GM04503 (cell line): Measurements from ENCODE around the gene HTR6.
"Not testable (repeated sequence)": the region's sequence is repeated elsewhere in the genome, so short reads cannot be mapped to it uniquely, and the experiment has no call there.

Experiments
- DNase-seq: peaks from one replicate; pipeline ENCODE4 v3.0.0-alpha.2; 2012; ENCODE audit warnings: low read depth

Gene HTR6

DNA sequence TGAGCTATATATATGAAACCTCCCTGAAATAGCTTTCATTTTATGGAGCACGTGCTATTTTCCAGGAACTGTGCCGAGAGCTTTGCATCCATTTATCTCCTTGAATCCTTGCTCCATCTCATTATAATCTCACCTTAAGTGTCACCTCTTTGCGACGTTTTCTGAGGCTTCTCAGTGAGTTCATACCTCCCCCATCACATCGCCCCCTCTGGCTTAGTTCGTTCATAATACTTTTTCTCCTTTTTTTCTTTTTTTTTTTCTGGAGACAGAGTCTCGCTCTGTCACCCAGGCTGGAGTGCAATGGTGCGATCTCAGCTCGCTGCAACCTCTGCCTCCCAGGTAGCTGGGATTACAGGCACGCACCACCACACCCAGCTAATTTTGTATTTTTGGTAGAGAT, 25.4 kb upstream of the HTR6 start:
- DNase-seq, result not testable (repeated sequence)

GRCh38 chr1:19639999-19640362, 24.7 kb upstream of the HTR6 start:
- DNase-seq, result no peak

- DNase-seq, result no peak
These were observed 24.0 kb upstream of the HTR6 start for GRCh38 chr1:19640363-19641316.

DNA sequence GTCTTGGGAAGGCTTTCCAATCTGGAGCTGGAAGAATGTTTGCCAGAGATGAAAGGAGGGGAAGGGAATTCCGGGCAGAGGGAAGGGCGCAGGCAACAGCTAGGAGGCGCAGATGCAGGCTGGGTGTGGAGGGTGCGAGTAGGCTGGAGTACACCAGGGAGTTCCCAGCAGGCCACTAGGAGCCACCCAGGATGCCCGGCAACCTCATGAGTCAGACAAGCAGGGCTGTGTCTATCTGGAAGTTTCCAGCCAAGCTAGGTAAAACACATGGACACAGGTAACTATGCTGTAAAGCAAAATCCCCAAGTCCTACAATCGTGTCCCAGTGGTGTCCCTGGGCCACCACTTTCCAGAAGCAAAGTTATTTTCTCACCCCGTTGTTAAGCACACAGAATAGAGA, 21.6 kb upstream of the HTR6 start:
- no peak for DNase-seq

DNA sequence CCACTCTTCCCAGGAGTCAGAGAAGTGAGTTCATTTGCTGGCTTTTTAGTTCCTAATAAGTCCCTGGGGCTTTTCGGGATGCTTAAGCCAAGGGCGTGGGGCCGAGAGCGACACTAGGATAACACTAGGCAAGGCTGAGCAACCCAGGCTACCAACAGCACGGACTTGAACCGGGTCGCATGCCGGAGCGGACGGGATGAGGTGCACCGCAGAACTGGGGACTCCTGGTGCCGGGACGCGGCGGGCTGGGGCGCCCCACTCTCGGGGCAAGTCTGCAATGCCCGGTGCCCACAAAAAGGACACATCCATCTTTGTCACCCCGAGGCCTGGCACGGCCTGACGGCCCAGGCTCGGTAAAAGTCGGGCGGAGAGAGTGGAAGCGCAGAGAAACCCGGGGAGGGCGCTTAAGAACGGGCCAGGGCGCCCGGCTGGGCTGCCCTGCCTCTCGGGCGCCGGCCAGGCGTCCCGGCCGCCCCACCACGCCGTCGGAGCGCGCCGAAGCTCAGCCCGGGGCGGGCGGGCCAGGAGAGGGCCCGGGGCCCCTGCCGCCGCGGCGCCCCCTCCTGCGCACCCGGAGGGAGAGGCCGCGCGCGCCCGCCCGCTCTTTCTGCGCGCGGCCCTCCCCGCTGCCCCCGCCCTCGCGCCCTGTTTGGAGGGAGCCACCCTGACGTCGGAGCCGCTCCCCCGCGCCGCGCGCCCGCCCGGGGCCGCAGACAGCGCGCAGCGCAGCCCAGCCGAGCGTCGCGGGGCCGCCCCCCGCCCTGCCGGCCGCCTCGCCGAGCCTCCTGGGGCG, 20.9 kb upstream of the HTR6 start, which contains the start of gene NBL1:
TSS of gene NBL1 (plus strand) at position 710 of the 793 bp plus-strand sequence. CDS start 10,720 bp downstream, outside the sequence.
- no peak for DNase-seq

- no peak for DNase-seq
These were observed 20.3 kb upstream of the HTR6 start for GRCh38 chr1:19644395-19644680.

DNA sequence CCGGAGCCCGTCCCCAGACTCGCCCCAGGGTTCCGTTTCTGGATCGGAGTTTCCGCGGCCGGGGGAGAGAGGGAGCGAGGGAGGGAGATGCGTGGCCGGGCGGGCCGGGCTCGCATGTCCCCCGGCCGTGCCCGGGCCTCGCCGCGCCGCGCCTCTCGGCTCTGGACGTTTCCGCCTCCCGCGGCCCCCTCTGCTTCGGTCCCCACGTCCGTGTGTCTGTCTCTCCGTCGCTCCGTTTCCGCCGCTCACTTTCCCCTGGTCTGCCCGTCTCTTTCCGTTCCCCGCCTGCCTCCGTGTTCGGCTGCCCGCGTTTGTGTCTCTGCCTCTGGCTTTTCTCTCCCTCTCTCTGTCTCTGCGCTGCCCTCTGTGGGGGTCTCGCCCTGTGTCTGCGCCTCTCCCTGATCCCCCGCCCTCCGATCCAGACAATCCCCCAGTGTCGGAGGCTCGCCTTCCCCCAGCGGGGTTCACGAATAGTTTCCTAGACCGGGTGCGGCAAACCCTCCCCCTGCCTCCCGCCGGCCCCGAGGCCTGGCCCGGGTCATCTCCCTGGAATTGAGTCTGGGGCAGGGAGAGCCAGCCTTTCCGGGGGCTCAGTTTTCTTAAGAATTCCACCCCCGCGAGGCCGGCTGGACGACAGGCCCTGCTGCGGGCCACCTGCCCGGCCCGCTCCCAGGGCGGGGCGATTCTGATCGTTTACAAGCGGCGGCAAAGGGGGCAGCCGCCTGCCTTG, 19.8 kb upstream of the HTR6 start:
- no peak for DNase-seq

DNA sequence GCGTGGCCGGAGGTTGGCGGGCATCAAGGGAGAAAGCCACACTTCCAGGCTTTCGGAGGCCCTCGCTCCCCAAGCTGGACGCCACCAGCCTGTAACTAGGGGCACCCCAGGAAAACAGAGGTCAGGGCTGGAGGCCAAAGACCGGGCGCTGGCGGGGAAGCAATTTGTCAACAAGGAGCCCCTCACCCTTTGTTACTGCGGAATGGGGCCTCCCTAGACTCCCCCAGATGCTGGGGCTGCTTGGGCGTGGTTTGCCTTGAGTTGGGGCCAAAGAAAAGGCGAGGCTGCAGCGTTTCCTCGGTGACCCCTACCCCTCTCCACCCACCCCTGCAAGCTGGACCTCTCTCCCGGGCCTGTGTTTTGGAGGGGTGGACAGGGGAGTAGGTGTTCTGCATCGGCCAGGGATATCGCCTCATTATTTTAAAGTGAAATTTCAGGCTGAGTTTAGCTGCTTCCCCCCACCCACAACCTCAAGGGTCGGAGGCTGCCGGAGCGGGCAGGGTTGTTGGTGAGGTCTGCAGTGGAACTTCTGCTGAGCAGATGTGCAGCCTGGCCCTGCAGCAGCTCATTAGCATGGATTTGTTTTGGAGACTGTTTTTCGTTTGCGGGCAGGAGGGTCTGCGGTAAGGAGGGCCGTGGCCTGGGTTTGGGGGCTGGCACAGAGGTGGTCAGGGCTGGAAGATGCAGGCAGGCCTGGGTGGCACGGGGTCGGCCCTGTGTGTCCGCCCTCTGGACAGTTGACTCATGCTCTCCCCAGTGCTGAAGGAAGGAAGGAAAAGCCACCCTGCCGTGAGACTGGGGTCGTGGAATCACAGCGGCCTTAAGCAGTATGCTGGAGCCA, 19.0 kb upstream of the HTR6 start:
- no peak for DNase-seq

DNA sequence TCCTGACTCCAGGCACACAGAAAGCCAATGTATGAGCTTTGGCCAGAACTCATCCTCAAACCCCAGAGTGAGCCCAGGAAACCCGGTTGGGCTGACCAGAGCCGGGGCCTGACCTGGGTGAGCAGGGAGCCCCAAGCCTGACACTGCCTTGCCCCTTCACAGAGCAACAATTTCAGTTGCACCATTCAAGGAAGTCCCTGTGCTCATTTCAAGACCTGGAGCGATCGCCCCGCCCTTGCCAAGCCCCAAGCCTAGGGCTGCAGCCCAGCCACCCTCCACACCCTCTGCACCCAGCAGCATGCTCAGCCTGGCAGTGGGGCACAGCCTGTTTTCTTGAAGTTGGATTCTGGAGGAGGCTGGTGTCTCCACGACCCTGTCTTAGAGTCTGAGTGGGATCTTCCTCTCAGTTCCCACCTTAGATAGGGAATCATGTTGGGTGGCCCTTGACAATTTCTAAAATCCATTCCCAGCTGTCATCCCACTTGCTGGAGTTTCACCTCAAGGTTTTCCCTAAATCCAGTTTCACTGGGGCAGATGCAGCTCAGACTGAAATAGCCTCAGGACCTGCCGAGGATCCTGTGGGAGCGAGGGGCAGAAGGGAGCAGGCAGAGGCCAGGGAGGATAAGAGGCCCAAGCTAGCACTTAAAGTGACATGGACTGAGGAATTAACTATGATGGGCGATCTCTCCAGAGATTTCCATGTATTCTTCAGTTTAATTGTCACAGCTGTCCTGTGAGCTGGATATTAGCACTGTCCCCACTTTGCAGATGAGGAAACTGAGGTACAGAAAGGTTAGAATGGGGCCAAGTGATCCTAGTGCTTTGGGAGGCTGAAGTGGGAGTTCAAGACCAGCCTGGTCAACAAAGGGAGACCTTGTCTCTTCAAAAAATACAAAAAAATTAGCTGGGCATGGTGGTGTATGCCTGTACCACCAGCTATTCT, 18.0 kb upstream of the HTR6 start:
- no peak for DNase-seq

DNA sequence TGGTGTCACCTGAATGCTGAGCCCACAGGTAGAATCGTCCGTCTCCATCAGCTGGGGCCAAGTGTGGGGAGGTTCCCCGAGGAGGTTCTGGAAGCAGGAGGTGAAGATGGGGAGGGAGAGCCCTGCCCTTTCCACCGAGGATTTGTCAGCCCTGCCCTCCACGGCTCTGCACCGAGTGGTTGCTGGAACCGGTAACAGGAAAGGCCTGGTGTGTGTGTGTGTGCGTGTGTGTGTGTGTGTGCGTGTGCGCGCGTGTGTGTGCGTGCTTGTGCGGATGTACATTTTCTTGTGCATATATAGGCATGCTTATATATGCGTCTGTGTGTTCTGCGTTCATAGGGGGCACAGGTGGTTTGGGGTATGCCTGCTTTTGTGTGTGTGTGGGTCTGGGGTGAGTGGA, 17.0 kb upstream of the HTR6 start:
- no peak for DNase-seq

- DNase-seq, result no peak
These were observed 16.4 kb upstream of the HTR6 start for GRCh38 chr1:19648239-19648638.

DNA sequence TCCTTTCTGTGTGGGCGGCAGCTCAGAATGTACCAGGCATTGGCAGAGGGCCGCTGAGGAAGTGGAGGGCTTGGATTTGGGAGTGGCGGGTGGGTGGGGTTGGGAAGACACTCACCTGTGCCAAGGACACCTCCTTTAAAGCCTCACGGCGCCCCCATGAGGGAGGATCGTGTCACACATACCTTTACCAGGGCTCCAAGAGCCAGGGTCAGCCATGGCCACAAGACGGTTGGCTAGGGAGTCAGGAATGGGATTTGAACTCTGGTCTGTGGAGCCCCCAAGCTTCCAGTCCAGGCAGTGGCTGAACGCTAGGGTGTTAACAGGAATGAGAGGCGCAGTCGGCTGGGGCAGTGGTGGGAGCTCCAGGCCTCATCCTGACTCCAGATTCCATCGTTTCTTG, 16.0 kb upstream of the HTR6 start:
- DNase-seq, result no peak

GRCh38 chr1:19650416-19651140, 14.1 kb upstream of the HTR6 start:
- no peak for DNase-seq

DNA sequence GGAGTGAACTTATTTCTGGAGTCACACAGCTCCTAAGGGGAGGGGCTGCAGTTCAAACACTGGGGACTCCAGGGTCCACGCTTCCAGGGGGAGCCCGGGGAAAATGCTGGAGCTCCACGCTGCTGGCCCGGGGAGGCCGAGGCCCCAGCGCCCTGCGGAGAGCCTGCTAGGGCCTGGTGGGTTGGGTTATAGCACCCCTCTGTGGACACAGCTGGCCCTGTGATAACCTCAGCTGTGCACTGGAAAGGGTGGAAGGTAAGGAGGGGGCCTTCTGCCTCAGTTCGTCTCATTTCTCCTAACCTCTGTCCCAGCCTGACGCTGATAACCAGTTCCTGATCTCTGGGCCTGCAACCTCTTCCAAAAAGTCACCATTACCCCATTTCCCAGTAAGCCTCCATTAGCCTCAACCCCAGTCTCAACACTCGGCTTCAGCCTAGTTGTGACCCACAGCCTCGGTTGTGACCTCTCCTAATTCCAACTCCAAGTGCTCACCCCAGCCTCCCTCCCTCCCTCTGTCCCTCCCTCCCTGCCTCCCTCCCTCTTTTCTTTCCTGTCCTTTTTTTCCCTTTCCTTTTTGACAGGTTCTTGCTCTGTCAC, 13.4 kb upstream of the HTR6 start:
- no peak for DNase-seq

DNA sequence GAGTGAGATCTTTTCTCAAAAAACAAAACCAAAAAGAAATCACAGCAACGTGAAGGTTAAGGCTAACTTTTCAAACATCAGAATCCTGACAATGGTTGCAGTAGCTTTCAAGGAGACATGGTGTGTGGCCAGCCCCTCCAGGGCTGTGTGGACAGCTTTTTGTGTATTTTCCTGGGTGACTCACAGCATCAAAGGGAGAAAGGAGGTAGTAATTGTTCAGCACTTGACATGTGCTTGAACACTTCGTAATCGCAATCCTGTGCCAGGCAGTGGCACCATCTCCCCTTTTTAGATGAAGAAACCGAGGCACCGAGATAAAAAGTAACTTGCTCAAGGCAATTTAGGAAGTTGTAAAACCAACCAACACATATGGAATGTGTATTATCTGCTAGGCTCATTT, 10.3 kb upstream of the HTR6 start:
- DNase-seq, result no peak

GRCh38 chr1:19654886-19655717, 9.6 kb upstream of the HTR6 start:
- no peak for DNase-seq

DNA sequence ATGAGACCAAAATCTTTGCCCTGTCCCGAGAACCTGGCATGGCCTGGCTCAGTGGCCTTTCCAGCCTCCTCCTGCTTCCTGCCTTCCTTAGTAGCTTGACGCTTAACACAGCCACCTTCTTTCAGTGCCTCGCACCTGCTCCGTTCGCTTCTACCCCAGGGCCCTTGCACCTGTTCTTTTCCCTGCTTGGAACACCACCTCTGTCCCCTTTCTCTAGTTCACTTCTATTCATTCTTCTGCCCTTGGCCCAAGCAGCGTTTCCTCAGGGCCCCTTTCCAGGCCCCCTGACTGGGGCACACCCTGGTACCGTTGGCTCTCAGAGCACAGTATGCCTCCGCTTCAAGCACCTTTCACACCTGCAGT, 9.0 kb upstream of the HTR6 start:
- no peak for DNase-seq

DNA sequence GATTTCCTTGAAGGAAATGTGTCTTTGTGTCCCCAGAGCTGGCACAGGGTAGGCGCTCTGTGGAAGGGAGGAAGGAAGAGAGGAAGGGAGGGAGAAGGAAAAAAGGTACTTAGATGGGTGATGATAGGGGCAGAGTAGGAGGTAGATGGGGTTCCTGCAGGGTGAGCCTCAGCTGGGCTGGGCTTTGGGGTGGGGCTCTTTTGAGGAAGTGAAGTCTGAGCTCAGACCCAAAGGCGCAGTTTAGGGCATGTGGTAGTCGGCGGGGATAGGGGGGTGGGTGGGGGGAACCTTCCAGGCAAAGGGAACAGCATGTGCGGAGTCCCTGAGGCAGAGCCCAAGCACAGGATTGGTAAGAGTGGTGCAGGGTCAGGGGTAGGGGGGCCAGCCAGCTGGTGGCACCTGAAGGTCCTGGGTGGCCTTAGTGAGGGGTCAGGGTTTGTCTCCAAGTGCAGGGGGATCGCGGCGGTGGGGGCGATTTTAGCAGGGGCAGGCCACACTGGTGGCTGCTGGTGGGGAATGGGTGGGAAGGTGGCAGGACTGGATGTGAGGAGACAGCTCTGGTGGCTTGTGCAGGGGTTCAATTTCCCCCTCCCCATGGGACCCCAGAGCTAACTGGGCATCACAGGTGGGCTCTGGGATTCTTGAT, 8.4 kb upstream of the HTR6 start:
- no peak for DNase-seq
